HepG2 (cell line): Measurements from ENCODE around the gene VPS18. TPM values are rescaled to one million over a fixed set of nuclear protein-coding genes. Genes with fewer than 3 reads are reported as not detected.

Source experiments
- AHDC1 ChIP-seq: sonication (generic); formaldehyde crosslinking; IDR thresholded peaks from 2 replicates; pipeline ENCODE4 v1.5.1; 2020; ENCODE audit warnings: mild to moderate bottlenecking, missing genetic modification reagents, borderline replicate concordance
- CBX5 ChIP-seq: sonication (generic); formaldehyde crosslinking; IDR thresholded peaks from 2 replicates; pipeline ENCODE4 v1.4.0; 2020; ENCODE audit warnings: missing genetic modification reagents, borderline replicate concordance
- CENPBD1 ChIP-seq: sonication (generic); formaldehyde crosslinking; IDR thresholded peaks from 2 replicates; pipeline ENCODE4 v1.8.0; 2022; ENCODE audit warnings: missing genetic modification reagents, low read depth, mild to moderate bottlenecking, borderline replicate concordance
- MTF2 ChIP-seq: sonication (generic); formaldehyde crosslinking; IDR thresholded peaks from 2 replicates; pipeline ENCODE4 v1.5.0; 2020; ENCODE audit warnings: missing genetic modification reagents, borderline replicate concordance
- NFAT5 ChIP-seq: sonication (generic); formaldehyde crosslinking; IDR thresholded peaks from 2 replicates; pipeline ENCODE4 v1.4.0; 2020; ENCODE audit warnings: missing genetic modification reagents
- NR2F1 ChIP-seq, 2 experiments: fragments of 450-650 bp in 1 of 2; formaldehyde crosslinking in 1 of 2; IDR thresholded peaks; 2 replicates each; pipeline versions ENCODE4 v1.5.0 to v1.6.1; 2016 to 2020; ENCODE audit warnings: mild to moderate bottlenecking in 1 of 2, missing compliant biosample characterization in 1 of 2, missing genetic modification reagents in 1 of 2, moderate library complexity in 1 of 2
- RBM39 ChIP-seq: fragments of 200-400 bp; formaldehyde crosslinking; IDR thresholded peaks from one replicate; pipeline ENCODE4 v1.6.1; 2018; ENCODE audit warnings: antibody characterized with exemption, mild to moderate bottlenecking, low read depth, low read length; ENCODE audit not compliant: poor library complexity, severe bottlenecking
- TIGD3 ChIP-seq: sonication (generic); formaldehyde crosslinking; IDR thresholded peaks from 2 replicates; pipeline ENCODE4 v1.5.1; 2020; ENCODE audit warnings: mild to moderate bottlenecking, missing genetic modification reagents, borderline replicate concordance
- ZEB1 ChIP-seq: IDR thresholded peaks from 2 replicates; pipeline ENCODE4 v1.6.1; 2012; ENCODE audit warnings: mild to moderate bottlenecking, low read depth, inconsistent platforms; ENCODE audit not compliant: insufficient replicate concordance
- ZFP82 ChIP-seq: sonication (generic); formaldehyde crosslinking; IDR thresholded peaks from 2 replicates; pipeline ENCODE4 v1.5.1; 2020; ENCODE audit warnings: mild to moderate bottlenecking, missing genetic modification reagents, borderline replicate concordance
- ZMYM2 ChIP-seq: sonication (generic); formaldehyde crosslinking; IDR thresholded peaks from 2 replicates; pipeline ENCODE4 v1.8.0; 2022; ENCODE audit warnings: mild to moderate bottlenecking, missing genetic modification reagents
- ZNF275 ChIP-seq: sonication (generic); formaldehyde crosslinking; IDR thresholded peaks from 2 replicates; pipeline ENCODE4 v1.8.0; 2022; ENCODE audit warnings: missing genetic modification reagents, mild to moderate bottlenecking, inconsistent platforms, borderline replicate concordance
- ZNF350 ChIP-seq: sonication (generic); formaldehyde crosslinking; IDR thresholded peaks from 2 replicates; pipeline ENCODE4 v1.4.0; 2020; ENCODE audit warnings: mild to moderate bottlenecking, low read depth, missing genetic modification reagents, borderline replicate concordance
- ZNF572 ChIP-seq: sonication (generic); formaldehyde crosslinking; IDR thresholded peaks from 2 replicates; pipeline ENCODE4 v1.5.1; 2020; ENCODE audit warnings: mild to moderate bottlenecking, missing genetic modification reagents
- polyA plus RNA-seq, 8 experiments: library from polyadenylated mRNA; depleted of rRNA in 3 of 8; stranded (reverse) in 7 of 8; unstranded in 1 of 8; fragments of >200 nt; fragmentation: Illumina TruSeq in 4 of 8; extraction: Trizol in 4 of 8; gene quantifications; 2 replicates each; pipeline versions ENCODE4 v1.2.1 to v1.2.3, GENCODE V29; 2011 to 2016; ENCODE audit warnings: low read depth in 4 of 8, missing spikeins in 1 of 8, mixed read lengths in 1 of 8; ENCODE audit not compliant: insufficient read depth in 1 of 8
- total RNA-seq, 5 experiments: library from RNA; depleted of rRNA; stranded (reverse); fragments of >200 nt; fragmentation: Illumina TruSeq; extraction: Trizol; gene quantifications; 2 replicates each; pipeline ENCODE4 v1.2.3, GENCODE V29; 2016; ENCODE audit warnings: low read depth in 1 of 5

VPS18 gene
- total and polyA plus RNA-seq, 2 of the 13 experiments (the other 11 are each of a cell fraction or from before 2014, with no cell fraction given), result 5.8 to 17.0 TPM

GRCh38 chr15:40918799-40919392 is 24.6 kb downstream of the VPS18 start (continued):
- TF ChIP-seq ZNF275 (CRISPR knock-in tag) (no peak), CBX5 (no peak), AHDC1 (no peak), ZNF350 (CRISPR knock-in tag) (peak; percentile 35; the same call in 1 of the 2 replicates), RBM39 (no peak), CENPBD1 (CRISPR knock-in tag) (no peak), ZEB1 (no peak), ZMYM2 (CRISPR knock-in tag) (no peak), ZNF572 (CRISPR knock-in tag) (no peak), MTF2 (no peak), NR2F1 (CRISPR knock-in tag; IDR thresholded peaks at IDR 0.05) (no peak), TIGD3 (CRISPR knock-in tag) (no peak), ZFP82 (CRISPR knock-in tag) (no peak), NFAT5 (no peak)
